Neutrophil (primary cell): ENCODE measurements around the gene NEK2.

ENCODE experiments used
- H3K27ac ChIP-seq: fragments of 200-600 bp; sonication (generic); 2 replicates; pipeline ENCODE4 v1.5.1; 2016; ENCODE audit warnings: mild to moderate bottlenecking, moderate library complexity
- H3K27me3 ChIP-seq: fragments of 200-600 bp; sonication (generic); 2 replicates; pipeline ENCODE4 v1.6.0; 2016; ENCODE audit warnings: mild to moderate bottlenecking
- H3K36me3 ChIP-seq: fragments of 200-600 bp; sonication (generic); 2 replicates; pipeline ENCODE4 v1.5.1; 2017
- H3K4me1 ChIP-seq, 2 experiments: fragments of 200-600 bp in 1 of 2; sonication (generic) in 1 of 2; 1 replicate in 1 of 2; 2 replicates in 1 of 2; pipeline versions ENCODE4 v1.5.1 to v1.6.1; 2013 to 2016; ENCODE audit warnings: low read depth in 1 of 2, low read length in 1 of 2, mild to moderate bottlenecking in 1 of 2, moderate library complexity in 1 of 2; ENCODE audit not compliant: control insufficient read depth in 1 of 2, insufficient read depth in 1 of 2
- H3K4me3 ChIP-seq, 2 experiments: fragments of 200-600 bp in 1 of 2; sonication (generic) in 1 of 2; 1 replicate in 1 of 2; 2 replicates in 1 of 2; pipeline ENCODE4 v1.5.1; 2013 to 2016; ENCODE audit warnings: low read depth in 1 of 2, low read length in 1 of 2, mild to moderate bottlenecking in 1 of 2, moderate library complexity in 1 of 2
- H3K9me3 ChIP-seq: fragments of 200-600 bp; sonication (generic); 2 replicates; pipeline ENCODE4 v1.5.1; 2016
- CTCF ChIP-seq: fragments of 200-600 bp; sonication (generic); IDR thresholded peaks from 2 replicates; pipeline ENCODE4 v1.5.1; 2016; ENCODE audit warnings: antibody characterized with exemption

Gene NEK2

DNA sequence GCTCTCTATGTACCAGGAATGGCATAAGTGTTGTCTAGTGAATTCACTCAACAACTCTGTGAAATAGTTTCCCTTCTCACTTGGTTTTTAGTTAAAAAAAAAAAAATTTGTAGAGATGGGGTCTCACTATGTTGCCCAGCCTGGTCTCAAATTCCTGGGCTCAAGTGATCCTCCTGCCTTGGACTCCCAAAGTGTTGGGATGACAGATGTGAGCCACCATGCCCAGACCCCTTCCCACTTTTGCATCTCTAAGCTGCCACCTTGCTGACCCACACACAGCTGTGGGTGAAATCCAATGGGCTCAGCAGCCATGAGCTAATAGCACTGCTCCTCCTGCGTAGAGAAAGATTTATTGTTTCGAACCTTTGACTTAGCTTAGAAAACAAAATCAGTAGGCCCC is 33.5 kb downstream of the NEK2 start:
- no peak for TF ChIP-seq CTCF
- H3K36me3 ChIP-seq, result no peaks in the 10 kb centered on the region

GRCh38 chr1:211641044-211641800 is 34.2 kb downstream of the NEK2 start:
- Histone ChIP-seq H3K36me3 (no peaks in the 10 kb centered on the region), H3K9me3 (no peaks in the 10 kb centered on the region), H3K4me3 (no peak overlapping the region), H3K27ac (no peak overlapping the region), H3K4me1 (no peaks in the 10 kb centered on the region), H3K27me3 (peaks cover 20% of the 10 kb centered on the region)
- TF ChIP-seq CTCF, result no peak

More for the DNA sequence above, 33.5 kb downstream of the NEK2 start:
- H3K27me3 ChIP-seq, result peaks cover 20% of the 10 kb centered on the region
- H3K4me3 ChIP-seq, result no peak overlapping the region
- H3K27ac ChIP-seq, result no peak overlapping the region
- no peaks in the 10 kb centered on the region for H3K9me3 ChIP-seq
- no peaks in the 10 kb centered on the region for H3K4me1 ChIP-seq

DNA sequence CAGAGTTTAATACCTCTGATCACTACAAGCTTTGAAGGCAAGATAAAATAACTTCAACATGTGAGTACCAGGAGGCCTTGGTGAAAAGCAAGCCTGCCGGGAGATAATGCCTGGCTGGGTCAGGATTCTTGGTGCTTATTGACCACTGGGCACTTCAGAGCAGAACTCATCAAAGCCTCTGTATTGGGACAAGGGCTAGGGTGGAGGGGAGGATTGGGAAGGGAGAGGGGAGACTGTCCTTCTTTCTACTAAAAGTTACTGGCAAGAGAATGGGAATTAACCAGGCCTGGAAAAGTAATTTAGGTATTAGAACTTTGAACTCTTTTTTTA is 35.2 kb downstream of the NEK2 start:
- TF ChIP-seq CTCF, result no peak
- H3K27me3 ChIP-seq, result peaks cover 20% of the 10 kb centered on the region
- no peak overlapping the region for H3K4me3 ChIP-seq
- no peaks in the 10 kb centered on the region for H3K4me1 ChIP-seq
- H3K27ac ChIP-seq, result no peak overlapping the region
- H3K36me3 ChIP-seq, result no peaks in the 10 kb centered on the region
- no peaks in the 10 kb centered on the region for H3K9me3 ChIP-seq

DNA sequence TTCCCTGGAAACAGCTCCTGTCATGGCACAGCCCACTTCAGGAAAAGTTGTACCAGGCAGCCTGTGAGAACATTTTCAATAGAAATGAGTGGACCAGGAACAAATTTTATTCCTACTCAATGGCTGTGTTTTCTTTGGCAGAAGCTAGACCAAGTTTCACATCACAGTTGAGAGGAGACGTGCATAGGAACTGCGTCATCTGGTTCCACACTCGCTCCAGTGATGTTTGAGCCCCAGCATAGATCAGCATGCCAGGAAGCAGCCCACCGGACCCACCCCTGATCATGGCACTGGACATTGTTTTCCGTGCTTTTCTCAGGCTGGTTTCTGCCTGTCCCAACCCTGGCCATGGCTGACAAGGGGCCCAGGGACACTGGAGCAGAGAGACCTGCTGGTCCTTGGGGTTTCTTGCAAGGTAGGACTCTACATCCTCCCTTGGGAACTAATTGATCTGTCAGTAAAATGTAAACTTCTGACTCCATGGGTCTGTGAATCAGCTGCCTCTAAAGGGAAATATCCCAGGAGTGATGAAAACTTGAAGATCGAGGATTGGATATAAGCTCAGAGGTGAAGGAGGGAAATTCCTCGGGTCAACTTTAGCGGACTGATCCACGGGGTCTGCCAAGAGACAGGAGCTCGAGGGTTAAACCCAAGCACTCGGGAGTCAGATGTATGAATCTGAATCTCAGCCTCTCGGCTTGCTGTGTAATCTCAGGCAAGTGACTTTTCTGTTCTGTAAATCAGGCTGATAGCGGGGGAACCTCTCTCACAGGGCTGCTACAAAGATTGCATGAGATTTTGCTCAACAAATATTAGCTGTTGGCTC is 35.7 kb downstream of the NEK2 start:
- Histone ChIP-seq H3K4me3 (no peak overlapping the region), H3K4me1 (no peaks in the 10 kb centered on the region)
- TF ChIP-seq CTCF, result no peak

GRCh38 chr1:211638689-211639101 is 36.7 kb downstream of the NEK2 start:
- H3K4me3 ChIP-seq, result no peak overlapping the region
- H3K27me3 ChIP-seq, result peaks cover 25% of the 10 kb centered on the region
- H3K4me1 ChIP-seq, result no peaks in the 10 kb centered on the region
- no peak for TF ChIP-seq CTCF
- no peaks in the 10 kb centered on the region for H3K36me3 ChIP-seq
- no peaks in the 10 kb centered on the region for H3K9me3 ChIP-seq
- H3K27ac ChIP-seq, result no peak overlapping the region

More for the DNA sequence above, 35.7 kb downstream of the NEK2 start:
- H3K36me3 ChIP-seq, result no peaks in the 10 kb centered on the region
- peaks cover 20% of the 10 kb centered on the region for H3K27me3 ChIP-seq
- no peak overlapping the region for H3K27ac ChIP-seq
- no peaks in the 10 kb centered on the region for H3K9me3 ChIP-seq
